HCT116 (cell line): ENCODE data around the gene CCDC188. TPM values are rescaled to one million over a fixed set of nuclear protein-coding genes. Genes with fewer than 3 reads are reported as not detected.

Experiments used
- ATAC-seq: fragments of 200-7000 bp; cut with Tn5 transposase; 2 replicates; pipeline ENCODE4 v1.9.1; 2020; ENCODE audit warnings: mild to moderate bottlenecking, moderate library complexity
- Bru-seq: library from RNA; stranded (reverse); fragments of 400-500 nt; gene quantifications from one replicate; lab custom pipeline; 2021; lab: Mats Ljungman, UMichigan
- BruChase-seq, 2 experiments: library from RNA; stranded (reverse); fragments of 400-500 nt; gene quantifications; one replicate each; lab custom pipeline; 2021; lab: Mats Ljungman, UMichigan
- BruUV-seq: library from RNA; stranded (reverse); fragments of 400-500 nt; replicated peaks from 2 replicates; lab custom pipeline; 2021; lab: Mats Ljungman, UMichigan
- CTCF ChIA-PET: fragments of 300-600 bp; sonication (Branson Sonifier 250); formaldehyde crosslinking; loops from one replicate; lab custom pipeline; 2021; ENCODE audit warnings: antibody characterized with exemption; lab: Charles Lee
- POLR2A ChIA-PET: fragments of 300-600, 350-600 bp; sonication (Branson Sonifier 250); formaldehyde crosslinking; loops from one replicate; lab custom pipeline; 2021; ENCODE audit warnings: antibody characterized with exemption; lab: Charles Lee
- RAD21 ChIA-PET, 2 experiments: fragments of 300-600 bp; sonication (Branson Sonifier 250); formaldehyde crosslinking; loops; one replicate each; lab custom pipeline; 2023; ENCODE audit warnings: low total read pairs in 2 of 2; ENCODE audit not compliant: uncharacterized antibody in 2 of 2, unreplicated experiment in 2 of 2, low non-redundant PET in 1 of 2; lab: Charles Lee
- DNase-seq: peaks from one replicate; pipeline ENCODE4 v3.0.0-alpha.2; 2010; ENCODE audit warnings: low read depth, low spot score
- H2AFZ ChIP-seq: fragments of 200-600 bp; shearing (Covaris generic), sonication (generic); 2 replicates; pipeline ENCODE4 v1.6.1; 2017; ENCODE audit warnings: low read depth, mixed run types, mixed read lengths, antibody characterized with exemption, low read length; ENCODE audit not compliant: poor library complexity, severe bottlenecking
- H3K27ac ChIP-seq: 2 replicates; pipeline ENCODE4 v1.5.1; 2012; ENCODE audit warnings: low read depth, low read length
- H3K27me3 ChIP-seq: fragments of 200-600 bp; sonication (generic); 2 replicates; pipeline ENCODE4 v1.6.1; 2016; ENCODE audit warnings: mixed run types, low read length, mixed read lengths; ENCODE audit not compliant: insufficient read depth
- H3K36me3 ChIP-seq, 2 experiments: fragments of 200-500 bp in 1 of 2; fragments of 200-600 bp in 1 of 2; sonication (Bioruptor generic) in 1 of 2; sonication (generic) in 1 of 2; 2 replicates each; pipeline versions ENCODE4 v1.5.1 to v1.6.1; 2014 to 2016; ENCODE audit warnings: low read length in 2 of 2, inconsistent platforms in 1 of 2, mixed read lengths in 1 of 2, mixed run types in 1 of 2; ENCODE audit not compliant: insufficient read depth in 2 of 2, control insufficient read depth in 1 of 2
- H3K4me1 ChIP-seq, 2 experiments: fragments of 200-600 bp in 1 of 2; sonication (generic) in 1 of 2; 2 replicates each; pipeline versions ENCODE4 v1.5.1 to v1.6.1; 2012 to 2017; ENCODE audit warnings: low read length in 2 of 2, inconsistent platforms in 1 of 2, mild to moderate bottlenecking in 1 of 2, mixed read lengths in 1 of 2, mixed run types in 1 of 2, moderate library complexity in 1 of 2; ENCODE audit not compliant: insufficient read depth in 2 of 2, control insufficient read depth in 1 of 2
- H3K4me2 ChIP-seq: fragments of 200-600 bp; sonication (generic); 2 replicates; pipeline ENCODE4 v1.6.1; 2017; ENCODE audit warnings: mixed run types, low read length, mixed read lengths
- H3K4me3 ChIP-seq, 2 experiments: fragments of 200-600 bp in 1 of 2; sonication (generic) in 1 of 2; replicated peaks in 1 of 2; 2 replicates each; pipeline ENCODE4 v1.5.1; 2011 to 2016; ENCODE audit warnings: low read length in 2 of 2, control low read depth in 1 of 2, low read depth in 1 of 2, mild to moderate bottlenecking in 1 of 2, mixed read lengths in 1 of 2, mixed run types in 1 of 2
- H3K79me2 ChIP-seq: fragments of 200-600 bp; sonication (generic); 2 replicates; pipeline ENCODE4 v1.6.1; 2017; ENCODE audit warnings: mild to moderate bottlenecking, mixed run types, low read length, moderate library complexity, mixed read lengths; ENCODE audit not compliant: insufficient read depth
- H3K9ac ChIP-seq: fragments of 200-600 bp; sonication (generic); 2 replicates; pipeline ENCODE4 v1.6.1; 2016; ENCODE audit warnings: low read length, mixed read lengths
- H3K9me2 ChIP-seq: fragments of 200-600 bp; sonication (generic), shearing (Covaris generic); 2 replicates; pipeline ENCODE4 v1.6.1; 2017; ENCODE audit warnings: mixed run types, mild to moderate bottlenecking, moderate library complexity; ENCODE audit not compliant: insufficient read depth
- H3K9me3 ChIP-seq, 2 experiments: fragments of 200-500 bp in 1 of 2; fragments of 200-600 bp in 1 of 2; sonication (Bioruptor generic) in 1 of 2; sonication (generic) in 1 of 2; 2 replicates each; pipeline ENCODE4 v1.6.1; 2014 to 2017; ENCODE audit warnings: low read length in 2 of 2, mixed read lengths in 2 of 2, inconsistent platforms in 1 of 2, low read depth in 1 of 2, mild to moderate bottlenecking in 1 of 2, mixed run types in 1 of 2, moderate library complexity in 1 of 2; ENCODE audit not compliant: control insufficient read depth in 1 of 2, insufficient read depth in 1 of 2
- H4K20me1 ChIP-seq: fragments of 200-600 bp; sonication (generic), shearing (Covaris generic); 2 replicates; pipeline ENCODE4 v1.6.1; 2017; ENCODE audit warnings: mixed run types, mild to moderate bottlenecking, moderate library complexity; ENCODE audit not compliant: insufficient read depth
- EGR1 ChIP-seq: IDR thresholded peaks from 2 replicates; pipeline ENCODE4 v1.6.1; 2012; ENCODE audit warnings: low read depth
- ELF1 ChIP-seq: IDR thresholded peaks from 2 replicates; pipeline ENCODE4 v1.6.1; 2012; ENCODE audit warnings: low read depth, borderline replicate concordance
- EZH2phosphoT487 ChIP-seq: fragments of 200-600 bp; IDR thresholded peaks from 2 replicates; pipeline ENCODE4 v1.6.1; 2018; ENCODE audit warnings: antibody characterized with exemption, borderline replicate concordance
- FOSL1 ChIP-seq: IDR thresholded peaks from 2 replicates; pipeline ENCODE4 v1.6.1; 2012; ENCODE audit warnings: low read depth
- JUND ChIP-seq: IDR thresholded peaks from 2 replicates; pipeline ENCODE4 v1.6.1; 2012
- RAD21 ChIP-seq: IDR thresholded peaks from 2 replicates; pipeline ENCODE4 v1.6.1; 2012; ENCODE audit warnings: low read depth, mild to moderate bottlenecking
- SIN3A ChIP-seq: IDR thresholded peaks from 2 replicates; pipeline ENCODE4 v1.6.1; 2012; ENCODE audit warnings: low read depth
- TCF7L2 ChIP-seq: IDR thresholded peaks from 2 replicates; pipeline ENCODE4 v1.7.0; 2011; ENCODE audit warnings: borderline replicate concordance, inconsistent platforms; ENCODE audit not compliant: insufficient read depth, insufficient read length; ENCODE audit errors: extremely low read depth
- YY1 ChIP-seq: IDR thresholded peaks from 2 replicates; pipeline ENCODE4 v1.6.1; 2011; ENCODE audit warnings: low read length, low read depth, moderate library complexity, mild to moderate bottlenecking; ENCODE audit not compliant: insufficient replicate concordance; ENCODE audit errors: extremely low read depth
- ZFX ChIP-seq: fragments of 450-650 bp; IDR thresholded peaks from 2 replicates; pipeline ENCODE4 v1.6.1; 2017
- ZNF274 ChIP-seq: fragments of 200-500 bp; sonication (Bioruptor generic); IDR thresholded peaks from 2 replicates; pipeline ENCODE4 v1.6.1; 2014; ENCODE audit warnings: mild to moderate bottlenecking, low read depth, low read length, inconsistent platforms
- intact Hi-C: fragments of 100-400 bp; cut with micrococcal nuclease; formaldehyde crosslinking; loops from 2 replicates; pipeline ENCODE4 v1.10.0; 2022
- long read RNA-seq: library from polyadenylated mRNA; unstranded; transcript quantifications from one replicate; pipeline ENCODE4 v2.0.0, GENCODE V29; 2021; ENCODE audit not compliant: unreplicated experiment
- polyA plus RNA-seq: library from polyadenylated mRNA; unstranded; fragments of >200 nt; gene quantifications from 2 replicates; pipeline ENCODE4 v1.2.1, GENCODE V29; 2012; ENCODE audit warnings: missing spikeins
- total RNA-seq: library from RNA; stranded (reverse); gene quantifications from one replicate; pipeline ENCODE4 v1.2.1, GENCODE V29; 2021; ENCODE audit not compliant: unreplicated experiment
- TF ChIP-seq, protein P1 (sequence below), 3 experiments: fragments of 200-600 bp in 1 of 3; sonication (generic) in 1 of 3; IDR thresholded peaks in 2 of 3; conservative IDR thresholded peaks in 1 of 3; 2 replicates each; pipeline ENCODE4 v1.5.1; 2012 to 2017; ENCODE audit warnings: low read depth in 2 of 3, low read length in 2 of 3, antibody characterized with exemption in 1 of 3, borderline replicate concordance in 1 of 3, control low read depth in 1 of 3, mild to moderate bottlenecking in 1 of 3, mixed read lengths in 1 of 3, mixed run types in 1 of 3, moderate library complexity in 1 of 3; ENCODE audit not compliant: insufficient read depth in 1 of 3
- TF ChIP-seq, protein P2 (sequence below): IDR thresholded peaks from 2 replicates; pipeline ENCODE4 v1.6.1; 2012; ENCODE audit warnings: low read depth
- TF ChIP-seq, protein P3 (sequence below): IDR thresholded peaks from 2 replicates; pipeline ENCODE4 v1.6.1; 2012

The CCDC188 gene
- total RNA-seq (not detected), Bru-seq, nascent RNA (not detected), BruChase-seq, experiment 1, labeled RNA remaining after a 6-hour chase (not detected), BruChase-seq, experiment 2, labeled RNA remaining after a 2-hour chase (not detected)
- 0.24 and 0.26 TPM in 2 replicates for polyA plus RNA-seq
- long read RNA-seq, result 0 reads

DNA sequence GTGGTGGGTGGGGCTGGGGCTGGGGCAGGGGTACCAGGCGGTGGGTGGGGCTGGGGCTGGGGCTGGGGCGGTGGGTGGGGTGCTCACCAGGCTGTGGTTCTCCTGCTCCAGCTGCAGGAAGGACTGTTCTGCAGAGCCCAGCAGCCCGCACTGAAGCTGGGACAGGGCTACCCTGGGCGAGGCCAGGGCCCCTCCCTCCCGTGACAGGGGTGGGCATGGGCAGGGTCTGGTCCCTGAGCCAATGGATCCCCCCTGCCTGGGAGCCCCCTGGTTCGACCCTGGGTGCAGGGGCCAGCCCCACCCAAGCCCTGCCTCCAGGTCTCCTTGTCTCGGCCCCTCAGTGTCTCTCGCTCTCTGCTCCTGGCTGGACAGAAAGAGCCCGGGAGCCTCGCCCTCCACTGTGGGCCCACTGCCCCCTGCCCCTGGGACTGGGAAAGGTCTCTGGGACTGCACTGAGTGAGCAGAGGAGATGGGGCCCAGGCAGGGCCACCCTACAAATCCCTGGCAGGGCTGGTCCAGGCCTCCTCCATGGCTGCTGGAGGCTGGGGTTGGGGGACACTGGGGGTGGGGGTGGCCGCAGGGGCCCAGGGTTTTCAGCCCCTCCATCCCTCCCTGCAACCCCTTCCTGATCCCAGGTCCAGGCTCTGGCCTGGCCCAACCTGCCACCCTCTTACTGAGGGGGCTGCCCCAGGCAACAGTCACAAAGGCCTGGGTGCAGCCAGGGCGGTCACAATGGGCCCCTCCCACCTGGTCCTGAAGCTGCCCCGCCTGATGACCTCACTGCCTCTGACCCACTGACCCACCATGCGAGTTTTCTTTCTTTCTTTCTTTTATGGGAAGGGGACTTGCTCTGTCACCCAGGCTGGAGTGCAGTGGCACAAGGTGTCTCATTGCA lies at the start of gene CCDC188:
CCDC188 (minus strand) TSS at position 675 of the 895 bp plus-strand sequence; CDS start at position 606, 69 bp downstream.
- H2AFZ ChIP-seq, result no peak within 1 kb of the TSS
- TF ChIP-seq ZFX (no peak), EGR1 (no peak), SIN3A (no peak), ELF1 (no peak), RAD21 (no peak), TCF7L2 (no peak), YY1 (no peak), EZH2phosphoT487 (no peak), JUND (no peak), ZNF274 (no peak), FOSL1 (no peak)
- TF ChIP-seq, protein P1, sequence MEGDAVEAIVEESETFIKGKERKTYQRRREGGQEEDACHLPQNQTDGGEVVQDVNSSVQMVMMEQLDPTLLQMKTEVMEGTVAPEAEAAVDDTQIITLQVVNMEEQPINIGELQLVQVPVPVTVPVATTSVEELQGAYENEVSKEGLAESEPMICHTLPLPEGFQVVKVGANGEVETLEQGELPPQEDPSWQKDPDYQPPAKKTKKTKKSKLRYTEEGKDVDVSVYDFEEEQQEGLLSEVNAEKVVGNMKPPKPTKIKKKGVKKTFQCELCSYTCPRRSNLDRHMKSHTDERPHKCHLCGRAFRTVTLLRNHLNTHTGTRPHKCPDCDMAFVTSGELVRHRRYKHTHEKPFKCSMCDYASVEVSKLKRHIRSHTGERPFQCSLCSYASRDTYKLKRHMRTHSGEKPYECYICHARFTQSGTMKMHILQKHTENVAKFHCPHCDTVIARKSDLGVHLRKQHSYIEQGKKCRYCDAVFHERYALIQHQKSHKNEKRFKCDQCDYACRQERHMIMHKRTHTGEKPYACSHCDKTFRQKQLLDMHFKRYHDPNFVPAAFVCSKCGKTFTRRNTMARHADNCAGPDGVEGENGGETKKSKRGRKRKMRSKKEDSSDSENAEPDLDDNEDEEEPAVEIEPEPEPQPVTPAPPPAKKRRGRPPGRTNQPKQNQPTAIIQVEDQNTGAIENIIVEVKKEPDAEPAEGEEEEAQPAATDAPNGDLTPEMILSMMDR (IDR thresholded peaks at IDR 0.05 in 2 of 3, conservative IDR thresholded peaks at IDR 0.05 in 1 of 3; ENCODE audit: borderline replicate concordance in 1 of 3, insufficient read depth in 1 of 3, low read depth in 2 of 3, low read length in 2 of 3), result no peak
- TF ChIP-seq, protein P2, sequence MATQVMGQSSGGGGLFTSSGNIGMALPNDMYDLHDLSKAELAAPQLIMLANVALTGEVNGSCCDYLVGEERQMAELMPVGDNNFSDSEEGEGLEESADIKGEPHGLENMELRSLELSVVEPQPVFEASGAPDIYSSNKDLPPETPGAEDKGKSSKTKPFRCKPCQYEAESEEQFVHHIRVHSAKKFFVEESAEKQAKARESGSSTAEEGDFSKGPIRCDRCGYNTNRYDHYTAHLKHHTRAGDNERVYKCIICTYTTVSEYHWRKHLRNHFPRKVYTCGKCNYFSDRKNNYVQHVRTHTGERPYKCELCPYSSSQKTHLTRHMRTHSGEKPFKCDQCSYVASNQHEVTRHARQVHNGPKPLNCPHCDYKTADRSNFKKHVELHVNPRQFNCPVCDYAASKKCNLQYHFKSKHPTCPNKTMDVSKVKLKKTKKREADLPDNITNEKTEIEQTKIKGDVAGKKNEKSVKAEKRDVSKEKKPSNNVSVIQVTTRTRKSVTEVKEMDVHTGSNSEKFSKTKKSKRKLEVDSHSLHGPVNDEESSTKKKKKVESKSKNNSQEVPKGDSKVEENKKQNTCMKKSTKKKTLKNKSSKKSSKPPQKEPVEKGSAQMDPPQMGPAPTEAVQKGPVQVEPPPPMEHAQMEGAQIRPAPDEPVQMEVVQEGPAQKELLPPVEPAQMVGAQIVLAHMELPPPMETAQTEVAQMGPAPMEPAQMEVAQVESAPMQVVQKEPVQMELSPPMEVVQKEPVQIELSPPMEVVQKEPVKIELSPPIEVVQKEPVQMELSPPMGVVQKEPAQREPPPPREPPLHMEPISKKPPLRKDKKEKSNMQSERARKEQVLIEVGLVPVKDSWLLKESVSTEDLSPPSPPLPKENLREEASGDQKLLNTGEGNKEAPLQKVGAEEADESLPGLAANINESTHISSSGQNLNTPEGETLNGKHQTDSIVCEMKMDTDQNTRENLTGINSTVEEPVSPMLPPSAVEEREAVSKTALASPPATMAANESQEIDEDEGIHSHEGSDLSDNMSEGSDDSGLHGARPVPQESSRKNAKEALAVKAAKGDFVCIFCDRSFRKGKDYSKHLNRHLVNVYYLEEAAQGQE, result no peak
- TF ChIP-seq, protein P3, sequence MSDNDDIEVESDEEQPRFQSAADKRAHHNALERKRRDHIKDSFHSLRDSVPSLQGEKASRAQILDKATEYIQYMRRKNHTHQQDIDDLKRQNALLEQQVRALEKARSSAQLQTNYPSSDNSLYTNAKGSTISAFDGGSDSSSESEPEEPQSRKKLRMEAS, result no peak
- no peaks in the 10 kb centered on the region for H4K20me1 ChIP-seq
- no peak for DNase-seq
- no peak within 1 kb of the TSS for H3K9ac ChIP-seq
- no peaks in the 10 kb centered on the region for H3K9me2 ChIP-seq
- no peak within 1 kb of the TSS for H3K4me3 ChIP-seq
- BruUV-seq, result no TSS peak
- H3K79me2 ChIP-seq, result no peaks in the 10 kb centered on the region
- ATAC-seq, result no peak
- ChIA-PET CTCF (no interaction called here), POLR2A (interaction anchor here (0.6 kb wide), 1 partner anchor 188 kb away, joined by 4 read pairs; no protein-coding TSS in a partner anchor), RAD21 (no interaction called here)
- H3K4me1 ChIP-seq, result no peaks in the 10 kb centered on the region
- intact Hi-C loops, result no loop called here
- no peaks in the 10 kb centered on the region for H3K36me3 ChIP-seq
- H3K27ac ChIP-seq, result no peak within 1 kb of the TSS
- no peak within 1 kb of the TSS for H3K4me2 ChIP-seq
- no peaks in the 10 kb centered on the region for H3K9me3 ChIP-seq
- no peaks in the 10 kb centered on the region for H3K27me3 ChIP-seq
